GM11168 (cell line): ENCODE measurements around the gene GMIP.
"Not testable (repeated sequence)": the region's sequence is repeated elsewhere in the genome, so short reads cannot be mapped to it uniquely, and the experiment has no call there.

Source experiments
- in situ Hi-C: fragments of 300-500 bp; cut with MboI; formaldehyde crosslinking; loops from one replicate; pipeline ENCODE4 v1.12.0; 2022; ENCODE audit warnings: low sequenced_read_pairs; ENCODE audit not compliant: unreplicated experiment

GMIP gene, protein sequence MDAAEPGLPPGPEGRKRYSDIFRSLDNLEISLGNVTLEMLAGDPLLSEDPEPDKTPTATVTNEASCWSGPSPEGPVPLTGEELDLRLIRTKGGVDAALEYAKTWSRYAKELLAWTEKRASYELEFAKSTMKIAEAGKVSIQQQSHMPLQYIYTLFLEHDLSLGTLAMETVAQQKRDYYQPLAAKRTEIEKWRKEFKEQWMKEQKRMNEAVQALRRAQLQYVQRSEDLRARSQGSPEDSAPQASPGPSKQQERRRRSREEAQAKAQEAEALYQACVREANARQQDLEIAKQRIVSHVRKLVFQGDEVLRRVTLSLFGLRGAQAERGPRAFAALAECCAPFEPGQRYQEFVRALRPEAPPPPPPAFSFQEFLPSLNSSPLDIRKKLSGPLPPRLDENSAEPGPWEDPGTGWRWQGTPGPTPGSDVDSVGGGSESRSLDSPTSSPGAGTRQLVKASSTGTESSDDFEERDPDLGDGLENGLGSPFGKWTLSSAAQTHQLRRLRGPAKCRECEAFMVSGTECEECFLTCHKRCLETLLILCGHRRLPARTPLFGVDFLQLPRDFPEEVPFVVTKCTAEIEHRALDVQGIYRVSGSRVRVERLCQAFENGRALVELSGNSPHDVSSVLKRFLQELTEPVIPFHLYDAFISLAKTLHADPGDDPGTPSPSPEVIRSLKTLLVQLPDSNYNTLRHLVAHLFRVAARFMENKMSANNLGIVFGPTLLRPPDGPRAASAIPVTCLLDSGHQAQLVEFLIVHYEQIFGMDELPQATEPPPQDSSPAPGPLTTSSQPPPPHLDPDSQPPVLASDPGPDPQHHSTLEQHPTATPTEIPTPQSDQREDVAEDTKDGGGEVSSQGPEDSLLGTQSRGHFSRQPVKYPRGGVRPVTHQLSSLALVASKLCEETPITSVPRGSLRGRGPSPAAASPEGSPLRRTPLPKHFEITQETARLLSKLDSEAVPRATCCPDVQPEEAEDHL

DNA sequence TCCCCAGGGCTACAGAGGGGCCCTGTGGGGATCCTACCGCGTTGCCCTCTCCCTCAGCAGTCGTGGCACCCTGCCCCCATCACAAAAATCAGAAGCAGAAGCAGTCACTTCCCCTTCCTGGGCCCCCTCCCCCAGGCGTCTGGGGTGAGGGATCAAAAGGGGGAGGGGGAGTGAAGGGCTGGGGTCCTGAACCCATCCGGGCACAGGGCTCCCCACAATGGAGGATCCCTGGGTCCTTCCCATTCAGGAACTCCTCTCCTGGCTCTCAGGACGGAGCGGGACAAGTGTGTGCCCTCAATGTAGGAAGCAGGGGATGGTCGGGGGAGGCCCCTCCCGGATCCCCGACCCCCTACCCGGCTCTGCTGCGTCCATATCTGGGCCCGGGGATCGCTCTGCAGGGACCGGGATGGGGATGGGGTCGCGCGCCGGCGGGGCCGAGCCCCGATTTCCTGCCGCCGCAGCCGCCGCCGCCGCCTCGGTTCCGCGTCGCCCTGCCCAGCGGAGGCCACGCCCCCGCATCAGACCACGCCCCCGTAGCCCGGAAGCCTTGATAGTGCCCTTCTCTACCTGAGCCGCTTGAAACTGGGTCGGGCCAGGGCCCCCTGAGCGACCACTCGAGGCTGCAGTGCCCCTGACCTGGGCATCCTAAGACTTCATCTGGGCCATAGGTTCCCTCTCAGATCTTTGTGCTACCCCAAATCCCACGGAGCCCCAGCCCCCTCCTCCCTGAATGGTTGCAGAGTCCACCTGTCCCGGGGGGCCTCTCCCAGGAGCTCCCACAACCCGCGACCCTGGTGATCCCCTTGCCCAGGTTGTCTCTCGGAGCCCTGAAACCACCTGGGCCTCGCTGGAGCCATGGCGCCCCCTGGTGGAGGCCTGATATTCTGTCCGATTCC lies at the start of gene GMIP:
GMIP (minus strand) TSS at position 500 of the 896 bp plus-strand sequence; CDS start at position 372, 128 bp downstream.
- in situ Hi-C loops: loop anchor here (10.0 kb wide), 1 partner anchor 119 kb away; the partner anchor contains the start of gene YJEFN3

DNA sequence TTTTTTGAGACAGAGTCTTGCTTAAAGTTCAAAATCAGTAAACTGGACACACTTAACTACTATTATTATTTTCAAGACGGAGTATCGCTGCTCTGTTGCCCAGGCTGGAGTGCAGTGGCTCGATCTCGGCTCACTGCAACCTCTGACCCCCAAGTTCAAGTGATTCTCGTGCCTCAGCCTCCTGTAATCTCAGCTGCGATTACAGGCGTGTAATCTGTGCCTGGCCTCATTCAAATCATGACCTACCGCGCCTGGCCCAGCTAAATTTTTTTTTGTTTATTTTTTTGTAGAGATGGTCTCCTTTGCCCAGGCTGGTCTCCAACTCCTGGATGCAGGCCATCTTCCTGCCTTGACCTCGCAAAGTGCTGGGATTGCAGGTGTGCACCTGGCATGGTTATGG lies 48.2 kb upstream of the GMIP start:
- in situ Hi-C loops: no loop called here

DNA sequence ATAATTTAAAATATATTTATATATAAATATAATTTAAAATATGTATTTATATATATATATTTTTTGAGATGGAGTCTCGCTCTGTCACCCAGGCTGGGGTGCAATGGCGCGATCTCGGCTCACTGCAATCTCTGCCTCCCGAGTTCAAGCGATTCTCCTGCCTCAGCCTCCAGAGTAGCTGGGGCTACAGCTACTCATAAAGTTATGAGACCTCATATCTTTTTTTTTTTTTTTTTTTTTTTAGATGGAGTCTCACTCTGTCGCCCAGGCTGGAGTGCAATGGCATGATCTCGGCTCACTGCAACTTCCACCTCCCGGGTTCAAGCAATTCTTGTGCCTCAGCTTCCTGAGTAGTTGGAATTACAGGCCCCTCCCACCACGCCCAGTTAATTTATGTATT lies 45.6 kb upstream of the GMIP start:
- in situ Hi-C loops: not testable (repeated sequence)

DNA sequence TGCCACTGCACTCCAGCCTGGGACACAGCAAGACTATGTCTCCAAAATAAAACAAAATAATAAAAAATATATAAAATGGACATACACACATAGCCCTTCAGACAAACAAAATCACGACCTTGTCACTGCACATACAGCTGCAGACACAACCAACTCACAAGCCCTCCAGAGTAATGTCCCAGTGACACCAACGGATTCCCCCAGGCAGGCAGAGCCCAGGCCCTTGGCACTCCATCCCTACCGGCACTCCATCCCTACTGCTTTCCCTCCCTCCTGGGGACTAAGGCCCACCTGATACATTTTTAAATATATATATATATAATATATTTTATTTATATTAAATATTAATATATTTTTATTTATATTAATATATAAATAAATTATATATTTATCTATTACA lies 43.6 kb upstream of the GMIP start:
- in situ Hi-C loops: no loop called here

DNA sequence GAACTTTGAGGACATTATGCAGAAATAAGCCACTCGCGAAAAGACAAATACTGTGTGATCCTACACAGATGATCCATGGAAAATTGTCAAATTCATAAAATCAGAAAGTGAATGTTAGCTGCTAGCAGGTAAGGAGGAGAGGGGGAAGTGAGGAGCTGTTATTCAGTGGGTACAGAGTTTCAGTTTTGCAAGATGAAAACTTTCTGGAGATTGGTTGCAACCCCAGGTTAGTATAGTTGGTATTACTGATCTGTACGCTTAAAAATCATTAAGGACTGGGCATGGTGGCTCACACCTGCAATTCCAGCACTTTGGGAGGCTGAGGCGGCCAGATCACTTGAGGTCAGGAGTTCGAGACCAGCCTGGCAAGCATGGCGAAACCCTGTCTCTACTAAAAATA lies 43.1 kb upstream of the GMIP start:
- in situ Hi-C loops: no loop called here

DNA sequence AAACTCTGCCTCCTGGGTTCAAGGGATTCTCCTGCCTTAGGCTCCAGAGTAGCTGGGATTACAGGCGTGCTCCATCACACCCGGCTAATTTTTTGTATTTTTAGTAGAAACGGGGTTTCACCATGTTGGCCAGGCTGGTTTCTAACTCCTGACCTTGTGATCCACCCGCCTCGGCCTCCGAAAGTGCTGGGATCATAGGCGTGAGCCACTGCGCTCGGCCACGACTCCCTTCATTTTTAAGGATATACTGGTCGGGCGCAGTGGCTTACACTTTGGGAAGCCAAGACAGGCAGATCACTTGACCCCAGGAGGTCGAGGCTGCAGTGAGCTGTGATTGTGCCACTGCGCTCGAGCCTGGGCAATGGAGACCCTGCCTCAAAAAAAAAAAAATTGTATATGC lies 42.7 kb upstream of the GMIP start:
- in situ Hi-C loops: not testable (repeated sequence)

DNA sequence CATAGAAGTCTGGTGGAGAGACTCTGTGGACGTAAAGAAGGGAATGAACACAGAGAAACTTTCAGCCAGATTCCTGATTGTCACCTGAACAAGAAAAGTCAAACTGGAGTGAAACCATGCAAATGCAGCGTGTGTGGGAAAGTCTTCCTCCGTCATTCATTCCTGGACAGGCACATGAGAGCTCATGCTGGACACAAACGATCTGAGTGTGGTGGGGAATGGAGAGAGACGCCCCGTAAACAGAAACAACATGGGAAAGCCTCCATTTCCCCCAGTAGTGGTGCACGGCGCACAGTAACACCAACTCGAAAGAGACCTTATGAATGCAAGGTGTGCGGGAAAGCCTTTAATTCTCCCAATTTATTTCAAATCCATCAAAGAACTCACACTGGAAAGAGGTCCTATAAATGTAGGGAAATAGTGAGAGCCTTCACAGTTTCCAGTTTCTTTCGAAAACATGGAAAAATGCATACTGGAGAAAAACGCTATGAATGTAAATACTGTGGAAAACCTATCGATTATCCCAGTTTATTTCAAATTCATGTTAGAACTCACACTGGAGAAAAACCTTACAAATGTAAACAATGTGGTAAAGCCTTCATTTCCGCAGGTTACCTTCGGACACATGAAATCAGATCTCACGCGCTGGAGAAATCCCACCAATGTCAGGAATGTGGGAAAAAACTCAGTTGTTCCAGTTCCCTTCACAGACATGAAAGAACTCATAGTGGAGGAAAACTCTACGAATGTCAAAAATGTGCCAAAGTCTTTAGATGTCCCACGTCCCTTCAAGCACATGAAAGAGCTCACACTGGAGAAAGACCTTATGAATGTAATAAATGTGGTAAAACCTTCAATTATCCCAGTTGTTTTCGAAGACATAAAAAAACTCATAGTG lies 36.0 kb upstream of the GMIP start:
- in situ Hi-C loops: no loop called here

DNA sequence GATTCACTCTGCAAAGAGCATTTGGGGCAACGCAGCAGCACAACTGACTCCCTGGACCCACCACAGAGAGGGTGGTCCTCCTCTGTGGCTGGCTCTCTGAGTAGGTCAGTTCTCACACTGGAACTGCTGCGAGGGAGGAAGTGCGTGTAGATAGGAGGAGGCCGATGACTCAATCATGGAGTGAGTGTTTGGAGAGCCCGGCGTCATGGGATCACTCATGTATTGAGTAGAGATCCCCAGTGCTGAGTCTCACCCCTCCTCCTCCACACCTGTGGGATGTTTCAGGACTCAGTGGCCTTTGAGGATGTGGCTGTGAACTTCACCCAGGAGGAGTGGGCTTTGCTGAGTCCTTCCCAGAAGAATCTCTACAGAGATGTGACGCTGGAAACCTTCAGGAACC lies 34.1 kb upstream of the GMIP start:
- in situ Hi-C loops: no loop called here

DNA sequence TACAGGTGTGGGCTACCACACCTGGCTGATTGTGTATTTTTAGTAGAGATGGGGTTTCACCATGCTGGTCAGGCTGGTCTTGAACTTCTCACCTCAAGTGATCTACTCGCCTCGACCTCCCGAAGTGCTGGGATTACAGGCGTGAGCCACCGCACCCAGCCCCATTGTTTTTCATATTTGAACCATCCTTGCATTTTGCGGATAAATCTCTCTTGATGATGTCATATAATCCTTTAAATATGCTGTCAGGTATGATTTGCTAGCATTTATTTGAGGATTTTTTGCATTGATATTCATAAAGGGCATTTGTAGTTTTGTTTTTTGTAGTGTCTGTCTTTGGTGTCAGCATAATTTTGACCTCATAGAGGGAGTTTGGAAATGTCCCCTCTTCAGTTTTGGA lies 30.9 kb upstream of the GMIP start:
- in situ Hi-C loops: no loop called here

DNA sequence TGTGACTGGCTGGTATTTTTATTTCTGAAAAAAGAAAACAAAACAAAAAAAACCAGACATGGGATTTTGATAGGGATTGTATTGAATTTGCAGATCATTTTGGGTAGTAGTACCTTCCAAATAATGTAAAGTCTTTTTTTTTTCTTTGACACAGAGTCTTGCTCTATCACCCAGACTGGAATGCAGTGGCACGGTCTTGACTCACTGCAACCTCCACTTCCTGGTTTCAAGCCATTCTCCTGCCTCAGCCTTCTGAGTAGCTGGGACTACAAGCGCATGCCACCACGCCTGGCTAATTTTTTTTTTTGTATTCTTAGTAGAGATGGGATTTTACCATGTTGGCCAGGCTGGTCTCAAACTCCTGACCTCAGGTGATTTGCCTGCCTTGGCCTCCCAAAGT lies 29.4 kb upstream of the GMIP start:
- in situ Hi-C loops: no loop called here

DNA sequence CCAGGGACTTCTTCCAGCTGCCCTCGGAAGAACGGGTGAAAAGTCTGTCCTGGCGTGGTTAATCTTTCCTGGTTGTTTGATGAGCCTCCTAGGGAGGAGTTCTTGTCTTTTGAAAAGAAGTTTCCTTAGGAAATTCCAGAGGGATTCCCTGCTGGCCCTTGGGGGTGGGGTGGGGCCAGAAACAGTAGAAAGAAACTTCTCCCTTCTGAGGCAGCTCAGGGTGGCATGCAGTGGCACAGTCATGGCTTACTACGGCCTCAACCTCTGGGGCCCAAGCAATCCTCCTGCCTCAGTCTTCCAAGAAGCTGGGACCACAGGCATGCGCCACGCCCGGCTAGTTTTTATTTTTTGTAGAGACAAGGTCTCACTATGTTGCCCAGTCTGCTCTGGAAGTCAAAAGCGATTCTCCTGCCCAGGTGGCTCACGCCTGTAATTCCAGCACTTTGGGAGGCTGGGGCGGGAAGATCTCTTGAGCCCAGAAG lies 26.7 kb upstream of the GMIP start:
- in situ Hi-C loops: no loop called here

DNA sequence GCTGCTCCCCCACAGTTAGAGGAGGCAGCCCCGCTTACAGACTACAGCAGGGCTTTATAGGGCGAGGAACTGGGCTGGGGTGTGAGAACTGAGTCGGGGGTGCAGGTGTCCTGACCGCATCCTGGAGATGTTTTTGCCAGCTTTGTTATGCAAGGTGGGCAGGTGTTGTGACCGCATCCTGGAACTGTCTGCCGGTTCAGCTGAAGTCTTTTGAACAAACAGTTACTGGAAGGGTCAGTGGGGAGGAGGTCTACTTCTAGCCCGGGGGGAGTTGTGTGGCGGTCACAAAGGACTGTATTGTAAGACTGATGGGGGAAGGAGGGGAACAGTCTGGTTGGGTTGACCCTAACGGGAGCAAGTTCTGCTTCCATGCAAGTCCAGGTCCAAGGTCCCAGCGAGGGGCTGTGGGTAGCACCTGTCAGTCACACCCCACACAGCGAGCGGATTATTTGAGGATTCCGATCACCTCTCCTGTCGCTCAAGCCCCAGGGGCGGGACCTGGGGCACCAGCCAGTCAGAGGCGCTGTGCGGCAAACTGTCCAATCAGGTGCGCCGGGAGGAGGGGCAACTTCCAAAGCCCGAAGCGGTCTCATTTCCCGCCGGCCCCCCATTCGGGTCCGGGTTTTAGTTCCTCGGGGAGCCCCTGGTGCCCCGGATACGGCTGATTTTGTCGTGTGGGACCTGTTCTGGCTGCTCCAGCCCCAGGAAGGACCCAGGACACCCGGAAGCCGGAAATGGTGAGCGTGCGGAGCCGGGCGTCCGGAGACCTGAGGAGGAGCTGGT lies 25.0 kb upstream of the GMIP start, which contains the start of gene ZNF101:
ZNF101 (plus strand) TSS at position 610 of the 783 bp plus-strand sequence; CDS start at position 735, 125 bp downstream.
- in situ Hi-C loops: no loop called here

DNA sequence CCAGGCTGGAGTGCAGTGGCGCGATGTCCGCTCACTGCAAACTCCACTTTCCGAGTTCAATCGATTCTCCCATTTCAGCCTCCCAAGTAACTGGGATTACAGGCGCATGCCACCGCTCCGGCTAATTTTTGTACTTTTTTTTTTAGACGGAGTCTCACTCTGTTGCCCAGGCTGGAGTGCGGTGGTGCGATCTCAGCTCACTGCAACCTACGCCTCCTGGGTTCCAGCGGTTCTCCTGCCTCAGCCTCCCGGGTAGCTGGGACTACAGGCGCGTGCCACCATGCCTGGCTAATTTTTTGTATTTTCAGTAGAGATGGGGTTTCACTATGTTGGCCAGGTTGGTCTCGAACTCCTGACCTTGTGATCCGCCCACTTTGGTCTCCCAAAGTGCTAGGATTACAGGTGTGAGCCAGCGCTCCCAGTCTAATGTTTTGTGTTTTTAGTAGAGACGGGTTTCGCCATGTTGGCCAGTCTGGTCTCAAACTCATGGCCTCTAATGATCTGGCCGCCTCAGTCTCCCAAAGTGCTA lies 22.0 kb upstream of the GMIP start:
- in situ Hi-C loops: not testable (repeated sequence)

DNA sequence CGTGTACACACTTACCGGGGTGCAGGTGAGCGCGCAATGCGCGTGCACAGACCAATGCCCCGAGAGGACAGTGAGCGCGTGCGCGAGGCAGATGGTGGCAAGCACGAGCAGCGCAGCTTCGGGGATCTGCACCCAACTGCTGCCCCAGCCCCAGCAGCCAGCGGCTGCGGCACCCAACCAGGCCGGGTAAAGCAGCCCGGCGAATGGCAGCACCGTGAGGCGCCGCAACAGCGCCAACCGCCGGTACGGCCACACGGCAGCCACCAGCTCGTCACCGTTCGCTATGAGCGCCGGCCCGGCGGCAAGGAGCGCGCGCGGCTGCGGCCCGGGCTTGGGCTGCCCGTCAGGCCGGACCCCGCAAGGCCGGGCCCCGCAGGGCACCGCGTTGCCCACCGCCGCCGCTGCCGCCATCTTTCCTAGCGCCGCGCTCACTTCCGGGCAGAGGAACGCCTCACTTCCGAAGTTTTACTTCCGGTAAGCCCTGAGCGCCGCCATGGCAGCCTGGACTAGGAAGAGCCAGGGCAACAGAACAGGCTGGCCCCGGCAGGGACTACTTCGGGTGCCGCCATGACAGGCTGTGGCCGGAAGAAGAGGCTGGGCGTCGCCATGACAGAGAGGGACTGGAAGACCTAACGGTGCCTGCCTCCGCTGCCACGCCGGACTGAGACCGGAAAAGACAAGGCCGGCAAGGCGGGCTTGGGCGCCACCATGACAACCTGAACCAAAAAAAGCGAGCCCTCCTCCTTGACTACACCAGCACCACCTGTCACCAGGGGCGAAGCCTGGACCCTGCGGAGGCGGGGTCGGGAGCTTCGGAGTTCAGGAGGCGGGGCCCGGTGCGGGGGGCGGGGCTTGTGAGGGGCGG lies 20.0 kb upstream of the GMIP start, which contains the start of gene ATP13A1:
ATP13A1 (minus strand) TSS at position 421 of the 865 bp plus-strand sequence; CDS start at position 411, 10 bp downstream.
- in situ Hi-C loops: no loop called here

DNA sequence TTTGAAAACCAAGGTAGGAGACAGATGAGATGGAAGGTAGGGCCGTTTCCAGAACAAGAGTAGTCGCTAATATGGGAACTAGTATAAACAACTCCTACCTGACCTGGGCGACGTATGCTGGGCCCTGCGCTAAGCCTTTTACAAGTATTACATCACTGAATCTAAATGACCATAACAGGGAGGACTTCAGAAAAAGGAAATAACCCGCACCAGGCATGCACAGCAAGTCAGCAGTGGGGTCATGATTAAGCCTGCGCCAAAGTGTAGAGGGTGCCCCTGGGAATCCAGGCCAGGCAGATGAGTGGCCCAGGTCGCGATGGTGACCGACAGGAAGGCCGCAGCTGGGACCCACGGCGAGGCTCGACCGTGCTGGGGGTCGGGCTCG lies 19.4 kb upstream of the GMIP start:
- in situ Hi-C loops: no loop called here

DNA sequence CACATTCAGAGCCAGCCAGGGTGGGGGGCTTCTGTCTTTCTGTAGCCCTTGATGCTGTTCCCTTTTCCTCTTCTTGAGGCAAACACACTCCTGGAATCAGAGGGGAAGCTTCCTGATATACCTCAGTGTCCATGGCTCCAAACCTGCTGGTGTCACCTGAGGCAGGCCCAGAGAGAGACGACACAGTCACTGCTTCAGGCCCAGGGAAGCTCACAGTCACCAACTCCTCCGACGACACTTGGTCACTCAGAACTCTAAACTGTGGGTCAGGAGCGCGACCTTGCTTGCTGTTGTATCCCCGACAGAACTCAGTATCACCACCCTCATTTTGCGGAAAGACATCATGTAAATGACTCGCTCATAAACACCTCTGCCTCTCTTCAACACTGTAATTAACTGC lies 18.9 kb upstream of the GMIP start:
- in situ Hi-C loops: no loop called here
